ENCODE data around the gene SLC39A11.

DNA sequence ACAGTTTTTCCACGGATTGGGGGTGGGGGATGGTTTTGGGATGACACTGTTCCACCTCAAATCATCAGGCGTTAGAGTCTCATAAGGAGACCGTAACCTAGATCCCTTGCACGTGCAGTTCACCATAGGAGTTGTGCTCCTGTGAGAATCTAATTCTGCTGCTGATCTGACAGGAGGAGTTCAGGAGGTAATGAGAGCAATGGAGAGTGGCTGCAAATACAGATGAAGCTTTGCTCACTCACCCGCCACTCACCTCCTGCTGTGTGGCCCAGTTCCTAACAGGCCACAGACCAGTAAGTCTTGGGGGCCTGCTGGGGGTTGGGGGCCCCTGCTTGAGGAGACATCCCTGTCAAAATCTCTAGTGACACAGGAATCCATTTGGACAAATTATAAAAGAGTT, 29.8 kb downstream of the SLC39A11 start:
- TF ChIP-seq, protein P1, sequence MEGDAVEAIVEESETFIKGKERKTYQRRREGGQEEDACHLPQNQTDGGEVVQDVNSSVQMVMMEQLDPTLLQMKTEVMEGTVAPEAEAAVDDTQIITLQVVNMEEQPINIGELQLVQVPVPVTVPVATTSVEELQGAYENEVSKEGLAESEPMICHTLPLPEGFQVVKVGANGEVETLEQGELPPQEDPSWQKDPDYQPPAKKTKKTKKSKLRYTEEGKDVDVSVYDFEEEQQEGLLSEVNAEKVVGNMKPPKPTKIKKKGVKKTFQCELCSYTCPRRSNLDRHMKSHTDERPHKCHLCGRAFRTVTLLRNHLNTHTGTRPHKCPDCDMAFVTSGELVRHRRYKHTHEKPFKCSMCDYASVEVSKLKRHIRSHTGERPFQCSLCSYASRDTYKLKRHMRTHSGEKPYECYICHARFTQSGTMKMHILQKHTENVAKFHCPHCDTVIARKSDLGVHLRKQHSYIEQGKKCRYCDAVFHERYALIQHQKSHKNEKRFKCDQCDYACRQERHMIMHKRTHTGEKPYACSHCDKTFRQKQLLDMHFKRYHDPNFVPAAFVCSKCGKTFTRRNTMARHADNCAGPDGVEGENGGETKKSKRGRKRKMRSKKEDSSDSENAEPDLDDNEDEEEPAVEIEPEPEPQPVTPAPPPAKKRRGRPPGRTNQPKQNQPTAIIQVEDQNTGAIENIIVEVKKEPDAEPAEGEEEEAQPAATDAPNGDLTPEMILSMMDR (IDR thresholded peaks at IDR 0.05), result no peak
- no peak for TF ChIP-seq POLR2A (IDR thresholded peaks at IDR 0.05)

All from thyroid gland (tissue), 4 donors.